Activated CD8-positive, alpha-beta memory T cell treated with anti-CD3 and anti-CD28 coated beads, Interleukin-2, amount 50 U/mL, for 48 hours (primary cell): ENCODE results near the gene CALD1.

Source experiments
- DNase-seq: peaks from one replicate; pipeline ENCODE4 v3.0.0-alpha.2; 2020

Gene CALD1

DNA sequence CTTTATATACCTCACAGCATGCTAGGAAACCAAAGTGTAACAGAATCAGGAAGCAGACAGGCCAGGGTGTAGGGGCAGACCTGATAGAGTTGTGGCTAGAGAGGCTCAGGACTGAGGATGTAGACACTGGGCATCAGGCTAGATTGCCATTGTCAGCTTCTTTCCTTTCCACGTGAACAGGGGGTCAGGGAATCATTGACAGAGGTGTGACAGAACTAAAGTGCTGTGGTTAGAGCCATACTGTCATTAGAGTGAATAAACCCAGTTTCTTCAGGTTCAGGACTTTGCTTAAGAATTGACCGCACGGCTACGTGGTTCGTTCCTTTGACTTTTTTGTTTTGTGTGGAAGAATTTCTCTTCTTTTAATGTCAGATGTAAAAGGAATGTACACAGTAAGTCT lies 90.7 kb downstream of the CALD1 start:
- DNase-seq, result no peak

DNA sequence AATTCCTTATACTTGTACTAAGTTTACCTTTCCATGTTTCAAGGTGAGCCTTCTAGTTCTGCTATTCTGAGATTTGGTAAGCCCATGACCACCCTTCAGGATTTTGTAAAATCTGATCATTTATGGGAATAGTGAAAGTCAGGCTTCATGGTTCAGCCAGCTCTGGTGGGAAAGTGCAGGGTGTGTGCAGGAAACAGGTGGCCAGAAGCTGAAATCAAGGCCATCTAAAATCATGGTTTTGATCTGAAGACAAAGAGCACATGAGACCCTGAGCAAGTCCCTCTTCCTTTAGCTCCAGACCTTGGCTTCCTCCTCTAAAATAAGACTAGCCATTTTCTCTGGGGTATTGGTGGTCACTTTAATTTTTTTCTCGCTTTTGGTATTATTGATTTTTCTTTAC lies 91.3 kb downstream of the CALD1 start:
- no peak for DNase-seq

DNA sequence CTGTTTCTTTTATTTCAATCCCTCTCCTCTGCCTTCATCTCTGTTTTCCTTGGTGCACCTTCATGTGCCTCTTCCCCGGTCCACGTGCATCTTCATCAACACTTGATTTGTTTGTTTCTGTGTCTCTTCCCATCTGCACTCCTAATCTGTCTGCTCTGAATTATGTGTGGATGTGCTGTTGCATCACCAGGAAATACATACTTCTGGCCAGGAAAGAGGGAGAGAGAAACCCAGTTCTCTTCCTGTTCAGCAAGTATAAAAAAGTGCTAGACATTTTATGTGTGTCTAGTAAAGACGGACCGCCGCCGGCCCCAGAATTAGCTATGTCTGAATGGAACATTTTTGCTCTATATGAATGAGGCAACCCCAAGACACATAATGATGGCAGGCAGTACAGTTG lies 93.8 kb downstream of the CALD1 start:
- DNase-seq, result no peak

DNA sequence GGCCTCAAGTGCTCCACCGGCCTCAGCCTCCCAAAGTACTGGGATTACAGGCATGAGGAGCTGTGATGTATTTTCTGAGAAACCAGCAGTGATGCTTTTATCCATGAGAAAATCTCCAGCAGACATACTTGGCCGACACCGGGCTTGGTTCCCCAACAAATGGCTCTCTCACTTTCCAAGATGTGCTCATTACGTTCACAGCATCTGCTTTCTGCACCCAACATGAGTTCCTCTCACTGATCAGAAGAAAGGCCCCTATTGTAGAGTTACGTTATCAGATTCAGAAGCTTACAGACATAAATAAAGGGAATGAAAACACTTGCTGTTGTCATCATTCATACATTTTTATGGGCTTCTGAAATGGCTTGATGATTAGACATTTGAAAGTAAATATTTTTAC lies 95.0 kb downstream of the CALD1 start:
- DNase-seq, result no peak

DNA sequence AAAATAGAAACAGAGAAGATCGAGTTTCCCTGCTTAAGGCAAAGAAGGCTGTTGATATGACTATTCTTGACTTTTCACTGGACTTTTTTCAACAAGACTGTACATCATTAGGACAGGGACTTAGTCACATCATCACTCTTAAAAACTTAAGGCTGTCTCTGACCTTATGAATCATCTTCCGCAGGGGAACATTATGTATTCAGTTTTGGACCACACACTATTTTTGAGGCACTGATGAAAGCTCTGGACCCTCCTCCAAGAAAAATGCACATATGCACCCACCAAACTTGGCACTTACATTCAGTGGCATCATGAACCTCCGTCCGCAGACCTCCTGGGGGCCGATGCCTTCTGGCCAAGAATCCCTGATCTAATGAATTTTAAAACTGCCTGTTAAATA lies 96.4 kb downstream of the CALD1 start:
- no peak for DNase-seq

DNA sequence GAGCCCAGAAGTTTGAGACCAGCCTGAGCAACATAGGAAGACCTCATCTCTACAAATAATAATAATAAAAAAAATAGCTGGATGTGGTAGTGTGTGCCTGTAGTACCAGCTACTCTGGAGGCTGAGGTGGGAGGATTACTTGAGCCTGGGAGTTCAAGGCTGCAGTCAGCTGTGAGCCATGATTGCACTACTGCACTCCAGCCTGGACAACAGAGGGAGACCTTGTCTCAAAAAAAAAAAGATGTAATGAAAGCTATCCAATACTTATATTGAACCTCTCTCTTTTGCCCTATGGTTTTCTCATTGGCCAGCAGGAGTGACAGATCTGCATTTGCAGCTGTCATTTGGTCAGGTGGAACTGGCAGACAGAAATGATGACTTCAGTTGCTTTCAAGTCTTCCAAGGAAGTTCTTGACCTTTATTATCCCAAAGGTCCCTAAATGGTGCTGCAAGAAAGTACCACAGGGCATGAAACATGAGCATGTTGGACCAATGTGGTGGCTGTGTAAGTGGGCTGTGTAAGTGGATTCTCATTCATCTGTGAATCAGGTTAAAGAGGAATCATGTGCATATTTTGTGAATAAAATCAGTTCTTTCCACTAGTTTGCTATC lies 99.4 kb downstream of the CALD1 start:
- no peak for DNase-seq

DNA sequence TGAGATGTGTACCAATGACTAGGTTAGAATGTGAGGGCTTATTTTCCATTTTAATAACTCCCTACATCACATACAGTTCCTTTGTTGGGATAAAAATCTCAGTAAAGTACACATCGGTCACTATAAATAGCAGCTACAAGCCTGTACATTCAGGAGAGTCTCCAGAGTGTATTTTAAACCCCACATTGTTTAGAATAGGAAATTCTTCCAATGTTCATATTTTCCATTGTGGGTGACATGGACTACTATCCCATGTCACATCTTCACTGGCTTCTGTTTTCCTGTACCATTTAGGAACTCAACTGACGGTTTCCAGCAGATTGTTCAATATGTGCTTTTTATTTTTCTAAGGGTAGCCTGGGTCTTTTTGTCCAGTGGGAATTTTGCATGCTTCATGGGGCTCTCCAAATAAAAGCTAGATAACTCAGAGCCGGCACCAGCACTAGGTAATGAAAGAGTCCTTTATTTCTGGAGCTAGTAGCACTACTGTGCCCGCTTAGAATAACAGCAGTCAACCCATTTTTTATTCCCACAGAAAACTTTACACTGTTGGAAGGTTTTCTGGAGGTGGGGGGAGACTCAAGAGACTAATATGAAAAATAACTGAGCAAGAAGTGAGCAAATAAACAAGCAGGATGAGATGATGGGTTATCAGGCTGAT lies 100.5 kb downstream of the CALD1 start:
- DNase-seq, result no peak

DNA sequence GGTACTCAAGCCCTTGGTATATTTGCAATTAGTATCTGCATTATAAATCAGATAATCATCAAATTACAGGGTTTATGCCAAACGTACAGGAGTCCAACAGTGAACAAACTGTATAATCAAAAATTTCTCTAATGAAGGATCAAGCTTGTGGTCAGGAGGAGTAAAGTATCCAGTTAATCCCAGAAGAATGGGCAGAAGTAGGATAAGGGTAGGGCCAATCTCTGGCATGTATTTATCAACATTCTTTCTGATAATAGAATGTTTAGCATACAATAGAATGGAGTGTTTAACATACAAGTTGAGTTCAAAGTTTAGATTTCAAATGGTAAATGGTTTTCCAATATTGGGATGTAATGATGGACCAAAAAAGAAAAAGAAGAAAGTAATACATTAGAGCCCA lies 103.0 kb downstream of the CALD1 start:
- no peak for DNase-seq

DNA sequence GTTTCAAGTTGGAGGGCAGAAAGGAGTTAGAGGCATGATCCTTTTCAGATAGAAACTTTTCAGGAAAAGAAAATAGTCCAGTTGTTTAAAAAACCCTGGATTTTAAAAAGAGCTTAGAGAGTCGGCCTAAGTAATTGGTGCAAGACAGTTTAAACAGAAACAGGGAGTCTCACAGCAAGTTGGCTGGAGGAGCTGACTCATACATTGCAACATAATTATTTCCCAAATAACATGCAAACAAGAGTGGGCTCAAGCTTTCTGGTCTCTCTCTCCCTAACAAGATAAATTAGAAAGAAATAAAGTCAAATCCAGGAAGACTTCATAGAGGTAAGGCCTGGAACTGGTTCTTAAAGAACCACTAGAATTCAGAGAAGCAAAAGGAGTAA lies 106.5 kb downstream of the CALD1 start:
- DNase-seq, result no peak

DNA sequence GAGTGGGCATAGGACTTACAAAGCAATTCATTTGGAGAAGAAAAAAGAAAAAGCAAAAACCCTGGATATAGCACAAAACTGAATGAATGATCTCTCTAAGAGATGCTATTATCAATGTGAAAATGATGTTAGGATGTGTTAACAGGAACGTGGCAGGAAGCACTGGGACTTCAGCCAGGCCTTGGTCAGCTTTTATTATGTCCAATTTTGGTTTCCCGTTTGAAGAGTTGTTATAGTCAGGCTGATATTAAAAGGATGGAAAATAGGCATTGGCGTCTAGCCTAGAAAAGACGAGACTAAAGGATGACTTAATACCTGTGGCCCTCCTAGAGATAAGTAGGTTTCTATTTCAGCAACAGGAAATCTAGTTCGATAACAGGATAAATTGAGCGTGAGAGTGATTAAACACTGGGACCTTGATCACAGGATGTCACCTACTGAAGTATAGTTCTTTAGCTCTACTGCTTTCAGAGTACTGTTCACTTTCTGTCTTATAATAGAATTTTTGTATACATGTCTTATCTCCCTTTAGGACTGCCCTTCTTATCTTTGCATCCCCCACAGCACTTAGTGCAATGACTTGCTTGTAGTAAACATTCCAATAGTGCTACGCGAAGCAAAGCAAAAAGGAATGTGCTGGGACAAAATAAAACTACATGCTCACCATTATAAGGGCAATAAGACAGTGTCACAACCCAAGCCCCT lies 107.1 kb downstream of the CALD1 start:
- DNase-seq, result no peak

DNA sequence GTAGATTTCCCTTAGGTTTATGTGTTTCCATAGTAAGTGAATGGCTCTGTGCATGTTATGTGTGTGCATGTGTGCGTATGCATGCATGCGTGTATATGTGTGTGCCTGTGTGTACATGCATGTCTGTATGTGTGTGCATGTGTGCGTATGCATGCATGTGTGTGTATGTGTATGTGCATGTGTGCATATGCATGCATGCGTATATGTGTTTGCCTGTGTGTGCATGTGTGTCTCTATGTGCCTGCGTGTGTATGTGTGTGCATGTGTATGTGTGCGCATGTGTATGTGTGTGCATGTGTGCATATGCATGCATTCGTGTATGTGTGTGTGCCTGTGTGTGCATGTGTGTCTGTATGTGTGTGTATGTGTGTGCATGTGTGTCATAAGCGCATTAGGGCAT lies 108.1 kb downstream of the CALD1 start:
- DNase-seq, result no peak

DNA sequence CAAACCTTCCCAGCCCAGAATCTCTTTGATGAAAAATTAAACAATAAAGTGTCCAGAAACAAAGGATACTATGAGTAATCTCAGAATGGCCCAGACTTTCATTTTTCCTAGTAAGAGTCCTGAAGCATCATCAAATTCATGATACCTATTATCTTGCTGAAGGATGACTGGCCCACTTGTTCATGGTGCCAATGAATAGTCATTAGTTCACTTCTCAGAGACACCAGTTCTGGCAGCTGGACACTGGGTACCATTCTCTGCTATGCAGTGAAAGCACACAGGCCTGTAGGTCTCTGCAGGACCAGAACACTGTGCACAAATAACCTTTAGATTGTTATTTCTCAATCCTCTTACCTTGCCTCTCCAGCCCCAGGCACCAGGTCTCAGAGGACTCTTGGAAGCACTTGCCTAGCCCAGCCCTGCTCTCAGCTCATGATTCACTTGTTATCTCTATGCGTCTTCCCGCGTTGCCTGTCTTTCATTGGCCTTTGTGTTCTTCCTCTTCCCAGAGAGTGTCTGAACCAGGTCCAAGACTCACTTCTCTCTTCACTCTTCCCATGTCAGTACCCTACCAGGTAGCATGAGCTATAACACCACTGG lies 108.8 kb downstream of the CALD1 start:
- no peak for DNase-seq

DNA sequence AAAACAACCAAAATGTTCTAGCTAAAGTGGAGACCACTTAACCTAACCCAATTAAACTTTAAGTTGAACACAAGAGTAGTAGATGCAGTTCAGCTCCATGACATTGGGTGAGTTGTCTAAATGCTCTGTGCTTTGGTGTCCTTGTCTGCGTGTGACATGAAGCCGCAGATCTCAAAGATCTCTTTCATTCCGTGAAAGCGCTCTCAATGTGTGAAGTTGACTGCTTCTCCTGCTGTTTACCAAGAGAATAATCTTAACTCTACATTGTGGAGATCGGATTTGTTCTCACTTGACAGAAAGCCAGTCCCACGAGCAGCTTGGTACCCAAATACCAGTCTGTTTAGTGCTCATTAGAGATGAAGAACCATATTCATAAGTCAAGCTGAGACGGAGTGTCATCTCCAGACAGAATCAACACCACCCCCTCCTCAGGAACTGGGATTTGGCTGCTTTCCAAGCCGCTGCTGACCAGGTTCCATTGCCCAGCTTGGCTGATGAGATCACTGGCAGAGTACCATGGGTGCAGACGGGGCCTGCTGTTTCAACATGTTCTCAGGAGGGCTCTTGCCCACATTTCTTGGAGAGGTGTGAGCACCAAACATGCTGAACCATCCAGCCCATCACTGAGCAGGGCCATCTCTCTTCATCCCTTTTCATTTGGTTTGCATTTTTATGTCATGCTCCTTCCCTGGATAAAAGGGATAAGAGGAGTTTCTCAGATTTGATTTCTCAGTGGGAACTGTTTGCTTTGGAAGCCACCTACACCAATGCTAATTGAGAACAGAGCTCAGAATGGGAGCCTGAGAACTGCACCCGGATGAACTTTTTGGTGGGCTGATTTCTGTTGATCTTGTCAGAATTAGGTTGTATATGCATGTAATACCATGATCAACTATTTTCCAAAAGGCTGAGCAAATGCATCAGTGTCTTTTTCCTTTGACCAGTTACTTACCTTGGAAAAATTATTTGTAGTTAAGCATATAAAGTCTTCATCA lies 111.1 kb downstream of the CALD1 start:
- no peak for DNase-seq

DNA sequence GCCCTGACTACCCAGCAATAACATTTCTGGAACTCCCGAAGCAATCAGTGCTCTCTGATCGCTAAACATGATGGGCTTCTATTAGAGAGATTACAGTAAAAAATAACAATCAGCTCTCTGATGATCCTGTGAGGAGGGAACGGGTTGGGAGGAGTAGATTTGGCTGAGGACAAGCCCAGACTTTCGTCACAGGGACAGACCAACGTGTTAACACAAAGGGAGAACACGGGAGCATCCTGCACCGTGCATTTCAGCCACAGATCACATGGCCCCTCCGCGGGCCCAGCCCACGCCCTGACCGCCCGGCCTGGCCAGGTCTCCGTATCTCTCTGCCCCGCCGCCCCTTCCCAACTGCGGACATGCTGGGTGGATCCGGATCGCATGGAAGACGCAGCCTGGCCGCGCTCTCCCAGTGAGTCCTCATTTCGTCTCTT lies 111.8 kb downstream of the CALD1 start:
- no peak for DNase-seq

DNA sequence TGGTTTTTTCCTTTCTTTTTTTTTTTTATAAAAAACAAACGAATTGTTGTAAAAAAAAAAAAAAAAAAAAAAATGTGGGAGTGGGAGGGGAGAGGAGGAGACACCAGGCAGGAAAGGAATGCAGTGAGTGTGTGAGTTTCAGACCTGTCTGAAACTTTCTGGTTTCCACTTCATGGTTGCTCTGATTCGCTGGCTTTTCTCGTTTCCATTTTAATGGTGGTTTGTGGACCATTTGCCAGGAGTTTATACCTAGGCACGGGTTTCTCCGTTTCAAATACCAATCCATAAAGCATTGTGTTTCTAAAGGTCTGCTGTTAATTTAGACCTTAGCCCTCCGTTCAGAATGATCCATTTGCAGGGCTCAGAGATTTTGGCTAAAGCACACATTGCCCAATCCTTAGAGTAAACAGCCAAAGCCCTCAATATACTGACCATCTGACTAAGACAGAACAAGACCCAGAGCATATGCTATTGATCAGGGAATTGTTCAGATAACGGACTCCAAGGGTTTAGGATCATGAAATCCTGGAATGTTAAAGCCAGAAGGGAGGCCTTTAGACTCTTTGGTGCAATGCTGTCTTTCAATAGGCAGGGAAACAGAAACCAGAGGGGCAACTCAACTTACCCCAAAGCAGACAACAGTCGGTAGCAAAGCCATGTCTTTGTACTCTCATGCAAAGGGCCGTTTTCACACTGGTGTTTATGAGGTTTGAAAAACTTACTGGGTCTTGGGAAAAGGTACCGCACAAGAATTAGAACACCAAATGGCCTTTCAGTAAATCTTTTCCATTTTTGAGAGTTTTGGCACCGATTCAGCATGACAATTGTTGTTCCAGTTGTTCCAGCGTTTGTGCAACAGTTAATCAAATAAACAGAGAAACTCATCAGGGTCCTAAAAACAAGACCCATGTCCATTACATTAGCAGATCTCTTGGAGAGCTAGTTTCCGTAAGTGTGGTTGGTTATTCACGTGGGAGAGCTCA lies 112.6 kb downstream of the CALD1 start:
- DNase-seq, result no peak

DNA sequence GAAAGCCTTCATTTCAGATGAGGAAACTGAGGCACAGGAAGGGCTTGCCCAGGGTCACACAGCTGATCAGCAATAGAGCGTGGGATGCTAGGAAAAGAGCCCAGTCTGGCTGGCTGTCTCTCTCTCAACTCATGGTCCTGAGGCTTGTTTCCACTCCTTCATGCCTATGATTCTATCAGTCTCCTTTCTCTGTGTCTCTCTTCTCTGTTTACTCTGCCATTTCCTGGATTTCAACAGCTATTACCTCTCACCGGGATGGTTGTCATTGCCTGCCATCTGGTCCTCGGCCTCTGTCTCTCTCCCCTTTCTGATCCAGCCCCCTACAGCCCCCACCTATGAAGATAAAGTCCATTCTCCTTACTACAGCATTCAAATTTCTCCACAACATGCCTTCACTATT lies 113.5 kb downstream of the CALD1 start:
- no peak for DNase-seq

DNA sequence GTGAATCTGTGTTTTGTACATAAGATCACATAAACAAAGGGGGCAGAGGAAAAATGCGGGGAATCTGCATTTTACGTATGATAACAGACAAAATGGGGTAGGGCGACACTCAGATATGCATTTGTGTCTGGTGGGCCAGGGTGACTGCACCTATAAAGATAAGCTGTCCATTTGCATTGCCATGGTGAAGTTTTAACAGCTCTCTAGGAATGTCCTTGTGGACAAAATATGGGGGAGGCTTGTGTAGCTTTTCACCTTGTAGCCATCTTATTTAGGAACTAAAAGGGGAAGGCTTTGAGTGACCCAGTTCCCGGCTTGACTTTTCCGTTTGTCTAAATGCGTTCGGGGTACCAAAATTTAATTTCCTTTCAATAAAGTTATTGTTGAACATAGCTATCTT lies 114.5 kb downstream of the CALD1 start:
- DNase-seq, result no peak

DNA sequence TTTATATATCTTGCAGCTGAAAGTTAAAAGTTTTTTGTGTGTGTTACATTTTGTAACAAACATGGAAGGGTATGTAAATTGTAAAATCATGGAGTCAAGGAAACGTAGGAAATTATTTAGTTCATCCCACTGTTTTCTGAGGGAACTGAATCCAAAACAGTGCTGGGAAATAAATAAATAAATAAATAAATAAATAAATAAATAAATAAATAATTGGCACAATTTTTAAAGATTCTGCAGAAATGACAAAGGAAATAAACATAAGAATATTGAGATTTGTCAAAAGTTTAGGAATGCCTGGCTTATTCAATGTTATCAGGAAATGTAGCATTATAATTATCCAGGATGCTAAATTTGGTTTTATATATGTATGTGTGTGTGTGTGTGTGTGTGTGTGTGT lies 115.5 kb downstream of the CALD1 start:
- DNase-seq, result no peak

DNA sequence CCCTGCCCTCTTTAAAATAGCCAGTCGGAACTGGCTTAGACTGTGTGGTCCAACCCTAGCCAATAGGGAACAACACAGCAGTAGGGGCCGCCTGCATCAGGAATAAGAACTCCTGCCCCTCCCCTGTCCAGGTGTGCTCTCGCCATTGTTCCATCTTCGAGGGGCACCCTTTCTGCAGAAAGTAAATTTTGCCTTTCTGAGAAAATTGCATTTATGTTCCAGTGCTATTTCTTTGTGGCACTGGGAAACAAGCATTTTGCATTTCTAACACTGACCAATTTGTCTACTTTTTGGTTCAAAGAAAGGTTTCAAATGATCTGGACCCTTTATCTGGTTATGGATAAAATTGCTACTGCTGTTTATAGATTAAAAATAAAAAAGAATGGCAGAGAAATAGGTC lies 116.6 kb downstream of the CALD1 start:
- no peak for DNase-seq

DNA sequence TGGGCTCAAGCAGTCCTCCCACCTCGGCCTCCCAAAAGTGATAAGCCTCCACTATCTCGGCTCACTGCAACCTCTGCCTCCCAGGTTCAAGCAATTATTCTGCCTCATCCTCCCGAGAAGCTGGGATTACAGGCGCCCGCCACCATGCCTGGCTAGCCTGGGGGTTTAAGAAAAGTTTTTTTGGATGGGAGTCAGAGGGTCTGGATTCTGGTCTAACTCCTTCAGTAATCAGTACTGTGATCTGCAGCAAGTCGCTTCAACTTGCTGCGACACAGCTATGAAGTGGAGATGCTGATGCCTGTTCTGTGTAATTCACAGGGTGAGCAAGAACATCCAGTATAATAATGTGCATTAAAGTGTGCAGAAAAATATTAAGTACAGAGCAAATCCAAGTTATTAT lies 118.5 kb downstream of the CALD1 start:
- no peak for DNase-seq

DNA sequence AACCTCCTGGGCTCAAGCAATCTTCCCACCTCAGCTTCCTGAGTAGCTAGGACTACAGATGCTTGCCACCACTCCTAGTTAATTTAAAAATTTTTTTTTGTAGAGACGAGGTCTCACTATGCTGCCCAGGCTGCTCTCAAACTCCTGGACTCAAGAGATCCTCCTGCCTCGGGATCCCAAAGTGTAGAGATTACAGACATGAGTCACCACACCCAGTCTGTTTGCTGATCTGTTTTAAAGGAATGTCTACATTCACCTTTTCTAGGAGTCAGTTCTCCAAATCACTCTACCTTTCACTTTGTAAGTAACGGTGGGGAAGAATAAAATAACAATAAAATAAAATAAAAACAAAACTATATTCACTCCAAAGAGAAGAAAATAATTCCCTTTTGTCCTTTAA lies 120.3 kb downstream of the CALD1 start:
- no peak for DNase-seq
